Activated CD4-positive, alpha-beta T cell treated with anti-CD3 and anti-CD28 coated beads, Interleukin-2, amount 50 U/mL, for 24 hours (primary cell): ENCODE data around the gene ZBED5.
"Not testable (repeated sequence)": the region's sequence is repeated elsewhere in the genome, so short reads cannot be mapped to it uniquely, and the experiment has no call there.

Source experiments
- DNase-seq, 2 donors: peaks; one replicate each; pipeline ENCODE4 v3.0.0-alpha.2; 2020; ENCODE audit warnings: low read depth in 1 of 2, low spot score in 1 of 2

Gene ZBED5

GRCh38 chr11:10838083-10838482 is 19.8 kb downstream of the ZBED5 start:
- no peak for DNase-seq

GRCh38 chr11:10836884-10837283 is 21.0 kb downstream of the ZBED5 start:
- DNase-seq: not testable (repeated sequence)

- no peak for DNase-seq
Measured at GRCh38 chr11:10829139-10829538, 28.7 kb downstream of the ZBED5 start.

DNA sequence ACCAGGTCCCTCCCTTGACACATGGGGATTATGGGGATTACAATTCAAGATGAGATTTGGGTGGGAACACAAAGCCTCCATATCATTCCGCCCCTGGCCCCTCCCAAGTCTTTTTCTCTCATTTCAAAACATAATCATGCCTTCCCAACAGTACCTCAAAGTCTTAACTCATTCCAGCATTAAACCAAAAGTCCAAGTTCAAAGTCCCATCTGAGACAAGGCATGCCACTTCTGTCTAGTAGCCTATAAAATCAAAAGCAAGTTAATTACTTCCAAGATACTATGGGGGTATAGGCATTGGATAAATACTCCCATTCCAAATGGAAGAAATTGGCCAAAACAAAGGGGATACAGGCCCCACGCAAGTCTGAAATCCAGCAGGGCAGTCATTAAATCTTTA is 29.5 kb downstream of the ZBED5 start:
- DNase-seq: no peak

GRCh38 chr11:10824888-10825287 is 33.0 kb downstream of the ZBED5 start:
- no peak for DNase-seq

DNA sequence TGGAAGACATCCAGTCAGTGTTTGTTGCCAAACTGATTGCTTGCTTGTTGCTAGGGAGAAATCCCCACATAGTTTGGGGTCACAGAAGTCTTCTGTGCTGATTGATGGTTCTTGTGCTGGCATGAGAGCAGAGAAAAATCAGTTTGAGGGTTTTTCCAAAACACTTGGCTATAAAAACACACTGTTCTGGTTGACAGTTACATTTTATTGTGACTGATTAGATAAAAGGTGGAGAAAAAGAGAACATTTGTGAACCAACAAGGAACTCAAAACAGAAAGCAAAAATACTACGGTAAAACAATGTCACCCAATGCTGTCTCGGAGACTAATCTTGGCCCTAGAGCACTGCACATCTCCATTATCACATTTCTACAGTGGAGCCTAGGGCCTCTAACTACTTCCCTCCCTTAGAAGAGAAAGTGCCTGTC is 34.7 kb downstream of the ZBED5 start:
- DNase-seq: no peak

DNA sequence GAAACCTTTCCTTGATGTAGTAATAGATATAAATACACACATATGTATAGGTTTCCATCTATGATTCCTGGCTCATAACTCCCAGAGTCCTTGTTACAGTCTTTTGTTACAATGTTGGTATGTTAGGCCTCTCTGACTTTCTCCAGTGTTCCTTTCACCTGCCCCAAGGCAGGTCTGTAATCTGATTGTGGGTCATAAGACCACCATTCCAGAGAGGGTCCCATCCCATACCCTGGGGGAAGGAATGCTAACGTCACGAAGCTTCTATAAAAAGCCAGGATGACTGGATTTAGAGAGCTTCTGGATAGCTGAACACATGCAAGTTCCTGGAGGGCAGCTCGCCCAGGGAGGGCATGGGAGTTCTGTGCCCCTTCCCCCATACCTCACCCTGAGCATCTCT is 35.4 kb downstream of the ZBED5 start:
- not testable (repeated sequence) for DNase-seq

DNA sequence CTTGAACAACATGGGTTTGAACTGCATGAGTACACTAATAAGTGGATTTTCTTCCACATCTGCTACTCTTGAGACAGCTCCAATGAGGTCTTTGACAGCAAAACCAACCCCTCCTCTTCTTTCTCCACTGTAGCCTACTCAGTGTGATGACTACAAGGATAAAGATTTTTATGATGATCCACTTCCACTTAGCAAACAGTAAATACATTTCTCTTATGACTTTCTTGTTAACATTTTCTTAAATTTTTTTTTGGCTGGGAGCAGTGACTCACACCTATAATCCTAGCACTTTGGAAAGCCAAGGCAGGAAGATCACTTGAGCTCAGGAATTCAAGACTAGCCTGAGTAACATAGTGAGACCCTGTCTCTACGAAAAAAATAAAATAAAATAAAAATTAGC is 39.3 kb downstream of the ZBED5 start:
- no peak for DNase-seq

DNA sequence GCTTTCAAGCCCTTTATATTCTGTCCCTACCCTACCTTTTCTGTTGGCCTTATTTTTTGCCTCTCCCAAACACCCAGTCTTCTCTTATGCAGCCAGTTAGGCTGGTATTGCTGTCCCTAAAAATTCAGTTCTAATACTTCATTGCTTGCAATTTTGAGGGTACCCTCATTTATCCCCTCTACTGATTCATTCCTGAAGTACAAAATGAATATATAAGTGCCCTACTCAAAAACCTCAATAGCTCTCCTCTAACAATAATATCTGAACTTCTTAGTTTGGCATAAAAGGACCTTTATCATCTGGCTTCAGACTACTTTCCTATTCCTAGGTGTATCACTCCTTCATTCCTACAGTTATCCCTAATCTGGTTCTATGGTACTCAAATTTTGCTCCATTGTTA is 43.9 kb downstream of the ZBED5 start:
- no peak for DNase-seq

DNA sequence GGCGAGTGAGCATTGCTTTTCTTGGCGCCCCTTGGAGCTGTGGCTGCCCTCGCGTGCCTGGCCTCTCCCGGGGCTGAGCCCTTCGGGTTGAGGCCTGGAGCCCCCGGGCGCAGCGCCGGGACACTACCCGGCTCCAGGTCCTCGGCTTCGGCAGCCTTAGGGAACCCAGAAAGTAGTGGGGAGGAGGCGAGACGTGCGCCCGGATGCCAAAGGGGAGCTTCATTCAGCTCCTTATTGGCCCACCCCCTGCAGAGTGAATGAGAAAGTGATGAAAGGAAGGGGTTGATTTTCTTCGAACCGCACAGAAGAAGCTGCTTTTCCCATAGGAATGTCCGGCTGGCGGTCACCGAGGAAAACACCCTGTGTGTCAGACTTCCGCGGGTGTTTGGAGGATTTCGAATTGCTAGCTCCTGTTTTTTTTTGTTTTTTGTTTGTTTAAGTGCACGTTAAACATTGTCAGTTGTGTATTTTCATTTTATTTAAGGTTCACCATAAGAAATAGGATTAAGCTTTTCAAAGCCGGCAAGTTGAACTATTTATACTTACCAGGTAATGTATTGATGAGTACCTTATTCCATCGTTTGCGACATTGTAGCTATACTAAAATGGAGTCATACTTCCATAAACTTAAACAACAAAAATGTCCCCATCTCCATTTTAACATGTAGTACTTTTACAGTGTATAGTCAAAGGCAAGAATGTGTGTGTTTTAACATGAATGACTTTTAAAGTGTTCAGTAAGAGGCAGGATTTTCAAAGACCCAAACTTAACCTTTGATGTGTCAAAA is 48.3 kb downstream of the ZBED5 start:
- DNase-seq: peak in 1 of 2 donors; percentile 35

DNA sequence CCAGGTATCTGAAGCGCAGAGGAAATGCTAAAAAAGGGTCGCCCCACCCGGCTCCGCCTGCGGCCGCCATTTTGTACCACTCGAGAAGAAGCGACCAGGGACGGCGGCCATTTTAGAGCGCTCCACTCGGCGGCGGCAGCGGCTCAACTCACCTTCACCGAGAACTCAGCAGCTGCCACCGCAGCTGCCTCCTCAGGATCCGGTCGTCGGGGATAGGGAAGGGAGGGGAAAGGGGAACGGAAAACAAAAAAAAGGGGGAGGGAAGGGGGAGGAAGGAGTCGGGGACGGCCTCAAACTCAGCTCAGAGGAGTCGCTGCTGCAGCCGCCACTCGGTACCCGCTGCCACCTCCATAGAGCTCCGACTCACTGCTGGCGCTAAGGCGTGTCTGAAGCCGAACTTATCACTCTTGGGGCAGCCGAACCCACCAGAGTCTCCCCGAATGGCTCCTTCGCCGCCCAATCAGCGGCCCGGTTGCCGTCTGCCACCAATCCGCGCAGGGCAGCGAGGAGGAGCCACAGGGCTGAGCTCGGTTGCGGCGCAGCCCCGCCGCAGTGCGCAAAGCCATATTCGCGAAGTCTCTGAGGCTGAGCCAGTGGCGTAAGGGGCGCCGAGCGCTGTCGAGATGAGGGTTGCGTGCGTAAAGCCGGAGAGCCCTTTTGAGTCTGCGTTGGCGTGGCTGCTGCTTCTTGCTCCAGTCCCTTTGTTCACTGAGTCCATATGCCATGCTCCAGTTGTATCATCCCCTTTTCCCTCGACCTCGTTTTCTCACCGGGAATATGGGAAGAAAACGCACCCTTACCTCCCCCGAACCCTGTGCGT is 49.1 kb downstream of the ZBED5 start, which contains the start of gene EIF4G2:
EIF4G2 (minus strand) TSS at position 374 of the 820 bp plus-strand sequence.
- DNase-seq: peak; percentile 97 to 98

GRCh38 chr11:10808235-10808552 is 49.7 kb downstream of the ZBED5 start:
- no peak for DNase-seq

DNA sequence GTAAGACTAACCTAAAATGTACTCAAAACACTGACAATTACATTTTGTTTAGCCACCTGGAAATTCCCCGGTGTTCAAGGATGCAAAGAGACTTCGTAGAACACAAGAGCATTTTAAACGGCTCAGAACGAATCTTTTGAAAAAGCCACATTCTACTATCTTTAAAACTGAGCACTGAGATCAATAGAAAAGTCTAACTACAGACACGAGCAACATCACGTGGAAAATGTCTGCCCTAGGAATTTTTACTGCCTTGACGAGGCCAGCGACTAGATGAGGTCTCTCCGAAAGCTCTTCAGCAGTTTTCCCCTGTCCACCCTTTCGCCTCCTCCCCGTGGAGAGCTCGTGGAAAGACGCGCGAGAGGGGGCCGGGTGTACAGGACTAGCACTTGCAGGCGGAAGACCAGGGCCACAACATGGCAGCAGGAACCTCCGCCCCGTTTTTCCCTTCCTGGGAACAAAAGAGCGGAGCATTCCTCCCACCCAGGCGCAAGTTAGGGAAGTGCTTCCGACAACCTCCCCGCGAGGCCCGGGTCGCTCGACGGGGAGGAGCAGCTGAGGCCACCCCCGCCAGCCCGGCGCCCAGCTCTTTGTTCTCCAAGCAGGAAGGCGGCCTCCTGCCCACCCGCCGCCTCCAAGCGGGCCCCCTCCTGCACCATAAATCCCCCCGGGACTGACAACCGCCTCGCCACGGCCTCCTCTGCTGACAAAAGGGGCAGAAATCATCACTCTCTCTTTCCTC is 50.2 kb downstream of the ZBED5 start:
- peak; percentile 30 to 31 for DNase-seq

DNA sequence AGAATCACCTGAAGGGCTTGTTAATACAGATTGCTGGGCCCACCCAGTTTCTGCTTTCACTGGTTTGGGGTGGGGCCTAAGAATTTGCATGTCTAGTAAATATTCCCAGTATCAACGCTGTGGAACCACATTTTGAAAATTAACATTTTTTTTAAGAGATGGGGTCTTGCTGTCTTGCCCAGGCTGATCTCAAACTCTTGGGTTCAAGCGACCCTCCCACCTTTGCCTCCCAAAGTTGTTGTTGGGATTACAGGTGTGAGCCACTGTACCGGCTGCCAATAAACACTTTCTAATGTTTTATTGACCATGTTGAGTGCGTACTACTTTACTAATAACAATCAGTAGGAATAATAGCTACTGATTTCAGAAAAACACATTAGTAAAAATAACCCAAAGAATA is 51.6 kb downstream of the ZBED5 start:
- no peak for DNase-seq

GRCh38 chr11:10805741-10806140 is 52.1 kb downstream of the ZBED5 start:
- no peak for DNase-seq

- no peak for DNase-seq
Measured at GRCh38 chr11:10803676-10804075, 54.2 kb downstream of the ZBED5 start.
